Activated naive CD4-positive, alpha-beta T cell treated with anti-CD3 and anti-CD28 coated beads, Interleukin-2, amount 50 U/mL, for 72 hours (primary cell): ENCODE results near the gene OSBPL1A. TPM values are rescaled to one million over a fixed set of nuclear protein-coding genes. Genes with fewer than 3 reads are reported as not detected.
"Not testable (repeated sequence)": the region's sequence is repeated elsewhere in the genome, so short reads cannot be mapped to it uniquely, and the experiment has no call there.

Experiments used
- ATAC-seq, 2 donors: fragments of 150-1000 bp; cut with Tn5 transposase; 2 replicates each; pipeline ENCODE4 v1.10.0; 2021; ENCODE audit warnings: mild to moderate bottlenecking in 2 of 2, moderate library complexity in 2 of 2
- DNase-seq, 2 donors: peaks; one replicate each; pipeline ENCODE4 v3.0.0; 2021 to 2022; ENCODE audit warnings: low spot score in 2 of 2
- H3K27ac Mint-ChIP-seq, 2 donors: one replicate each; pipeline ENCODE4 v1.8.0; 2022; ENCODE audit warnings: mild to moderate bottlenecking in 2 of 2, mixed read lengths in 2 of 2
- H3K36me3 Mint-ChIP-seq, 2 donors: one replicate each; pipeline ENCODE4 v1.8.0; 2022; ENCODE audit warnings: mixed read lengths in 2 of 2
- H3K9me3 Mint-ChIP-seq, 2 donors: one replicate each; pipeline ENCODE4 v1.8.0; 2022; ENCODE audit warnings: mixed read lengths in 2 of 2
- total RNA-seq, 2 donors: library from RNA; stranded (reverse); gene quantifications; one replicate each; pipeline ENCODE4 v1.2.3, GENCODE V29; 2022

Gene OSBPL1A
- total RNA-seq, 2 donors from 2014 or later, result 2.3 to 5.4 TPM

GRCh38 chr18:24372279-24372872, 25.2 kb downstream of the OSBPL1A start:
- H3K9me3 Mint-ChIP-seq, result peaks cover 0 to 5% of the 10 kb centered on the region in 2 donors
- DNase-seq (no peak), ATAC-seq (no peak)
- peaks cover 17 to 21% of the 10 kb centered on the region in 2 donors for H3K36me3 Mint-ChIP-seq
- H3K27ac Mint-ChIP-seq, result no peak overlapping the region

GRCh38 chr18:24370120-24370519, 27.5 kb downstream of the OSBPL1A start:
- DNase-seq (no peak), ATAC-seq (no peak)
- Mint-ChIP-seq H3K27ac (peak overlapping the region in 1 of 2 donors; percentile 82), H3K36me3 (peaks cover 11 to 15% of the 10 kb centered on the region in 2 donors), H3K9me3 (peaks cover 0 to 5% of the 10 kb centered on the region in 2 donors)

GRCh38 chr18:24369426-24369825, 28.2 kb downstream of the OSBPL1A start:
- Mint-ChIP-seq H3K27ac (peak overlapping the region; percentile 69 to 82), H3K36me3 (peaks cover 11 to 15% of the 10 kb centered on the region in 2 donors), H3K9me3 (peaks cover 0 to 5% of the 10 kb centered on the region in 2 donors)
- ATAC-seq (peak; percentile 27 to 57), DNase-seq (peak; percentile 12 to 59)

GRCh38 chr18:24368749-24369148, 28.9 kb downstream of the OSBPL1A start:
- peak; percentile 89 to 95 for ATAC-seq

GRCh38 chr18:24366328-24366727, 31.3 kb downstream of the OSBPL1A start:
- DNase-seq (no peak), ATAC-seq (no peak)
- H3K27ac Mint-ChIP-seq, result no peak overlapping the region
- H3K9me3 Mint-ChIP-seq, result no peaks in the 10 kb centered on the region
- H3K36me3 Mint-ChIP-seq, result peaks cover 3 to 9% of the 10 kb centered on the region in 2 donors

More at GRCh38 chr18:24368749-24369148, 28.9 kb downstream of the OSBPL1A start:
- Mint-ChIP-seq H3K36me3 (peaks cover 11 to 15% of the 10 kb centered on the region in 2 donors), H3K27ac (peak overlapping the region in 1 of 2 donors; percentile 82), H3K9me3 (peaks cover 0 to 5% of the 10 kb centered on the region in 2 donors)
- DNase-seq, result peak; percentile 62

- no peak for ATAC-seq
- no peak for DNase-seq
- H3K9me3 Mint-ChIP-seq, result no peaks in the 10 kb centered on the region
- H3K27ac Mint-ChIP-seq, result no peak overlapping the region
- no peaks in the 10 kb centered on the region for H3K36me3 Mint-ChIP-seq
Observed at GRCh38 chr18:24364177-24364576, 33.4 kb downstream of the OSBPL1A start.

- no peak for ATAC-seq
- no peak overlapping the region for H3K27ac Mint-ChIP-seq
- no peak for DNase-seq
- H3K9me3 Mint-ChIP-seq, result no peaks in the 10 kb centered on the region
- H3K36me3 Mint-ChIP-seq, result no peaks in the 10 kb centered on the region
Observed at GRCh38 chr18:24362757-24363156, 34.9 kb downstream of the OSBPL1A start.

GRCh38 chr18:24359787-24360530, 37.7 kb downstream of the OSBPL1A start:
- not testable (repeated sequence) for H3K9me3 Mint-ChIP-seq, H3K27ac Mint-ChIP-seq, H3K36me3 Mint-ChIP-seq
- ATAC-seq (peak; percentile 44 to 79), DNase-seq (peak in 1 of 2 donors; percentile 16)

- no peak overlapping the region for H3K27ac Mint-ChIP-seq
- ATAC-seq (no peak), DNase-seq (no peak)
- H3K9me3 Mint-ChIP-seq, result peaks cover 0 to 5% of the 10 kb centered on the region in 2 donors
- H3K36me3 Mint-ChIP-seq, result no peaks in the 10 kb centered on the region
Observed at GRCh38 chr18:24354278-24354677, 43.3 kb downstream of the OSBPL1A start.

- ATAC-seq (no peak), DNase-seq (no peak)
Observed at GRCh38 chr18:24346254-24346653, 51.4 kb downstream of the OSBPL1A start.

GRCh38 chr18:24344509-24344908, 53.1 kb downstream of the OSBPL1A start:
- H3K36me3 Mint-ChIP-seq, result no peaks in the 10 kb centered on the region
- no peak for DNase-seq
- H3K27ac Mint-ChIP-seq, result no peak overlapping the region
- H3K9me3 Mint-ChIP-seq, result no peaks in the 10 kb centered on the region
- no peak for ATAC-seq

More at GRCh38 chr18:24346254-24346653, 51.4 kb downstream of the OSBPL1A start:
- Mint-ChIP-seq H3K36me3 (no peaks in the 10 kb centered on the region), H3K27ac (no peak overlapping the region), H3K9me3 (peaks cover 0 to 5% of the 10 kb centered on the region in 2 donors)

GRCh38 chr18:24342347-24342746, 55.3 kb downstream of the OSBPL1A start:
- DNase-seq (no peak), ATAC-seq (no peak)
- Mint-ChIP-seq H3K9me3 (no peaks in the 10 kb centered on the region), H3K36me3 (no peaks in the 10 kb centered on the region), H3K27ac (no peak overlapping the region)

GRCh38 chr18:24341361-24341760, 56.3 kb downstream of the OSBPL1A start:
- ATAC-seq (no peak), DNase-seq (no peak)
- Mint-ChIP-seq H3K27ac (no peak overlapping the region), H3K9me3 (no peaks in the 10 kb centered on the region), H3K36me3 (no peaks in the 10 kb centered on the region)

- H3K9me3 Mint-ChIP-seq, result no peaks in the 10 kb centered on the region
- DNase-seq (no peak), ATAC-seq (no peak)
- peaks cover 0 to 5% of the 10 kb centered on the region in 2 donors for H3K36me3 Mint-ChIP-seq
- H3K27ac Mint-ChIP-seq, result no peak overlapping the region
Observed at GRCh38 chr18:24333084-24333483, 64.5 kb downstream of the OSBPL1A start.

GRCh38 chr18:24326211-24326610, 71.4 kb downstream of the OSBPL1A start:
- ATAC-seq, result no peak
- DNase-seq, result no peak
- Mint-ChIP-seq H3K27ac (no peak overlapping the region), H3K9me3 (no peaks in the 10 kb centered on the region), H3K36me3 (no peaks in the 10 kb centered on the region)

GRCh38 chr18:24322584-24323136, 75.0 kb downstream of the OSBPL1A start:
- Mint-ChIP-seq H3K36me3 (no peaks in the 10 kb centered on the region), H3K9me3 (no peaks in the 10 kb centered on the region), H3K27ac (no peak overlapping the region)
- no peak for ATAC-seq
- DNase-seq, result no peak

GRCh38 chr18:24321071-24321470, 76.6 kb downstream of the OSBPL1A start:
- no peaks in the 10 kb centered on the region for H3K36me3 Mint-ChIP-seq
- no peaks in the 10 kb centered on the region for H3K9me3 Mint-ChIP-seq
- ATAC-seq (no peak), DNase-seq (no peak)
- no peak overlapping the region for H3K27ac Mint-ChIP-seq
